GM21526 (cell line): ENCODE results near the gene H2AZ1.
"Not testable (repeated sequence)": the region's sequence is repeated elsewhere in the genome, so short reads cannot be mapped to it uniquely, and the experiment has no call there.

ENCODE experiments used
- ATAC-seq: cut with Tn5 transposase; IDR thresholded peaks from one replicate; pipeline ENCODE4 v1.9.1; 2021; ENCODE audit warnings: moderate library complexity; ENCODE audit not compliant: unreplicated experiment, low FRiP score

H2AZ1 gene

GRCh38 chr4:99949999-99950912, at the start of gene H2AZ1:
Gene H2AZ1, minus strand, starts transcription at chr4:99950275. Its CDS starts 105 bp downstream, at chr4:99950170.
- peak; percentile 66 for ATAC-seq

DNA sequence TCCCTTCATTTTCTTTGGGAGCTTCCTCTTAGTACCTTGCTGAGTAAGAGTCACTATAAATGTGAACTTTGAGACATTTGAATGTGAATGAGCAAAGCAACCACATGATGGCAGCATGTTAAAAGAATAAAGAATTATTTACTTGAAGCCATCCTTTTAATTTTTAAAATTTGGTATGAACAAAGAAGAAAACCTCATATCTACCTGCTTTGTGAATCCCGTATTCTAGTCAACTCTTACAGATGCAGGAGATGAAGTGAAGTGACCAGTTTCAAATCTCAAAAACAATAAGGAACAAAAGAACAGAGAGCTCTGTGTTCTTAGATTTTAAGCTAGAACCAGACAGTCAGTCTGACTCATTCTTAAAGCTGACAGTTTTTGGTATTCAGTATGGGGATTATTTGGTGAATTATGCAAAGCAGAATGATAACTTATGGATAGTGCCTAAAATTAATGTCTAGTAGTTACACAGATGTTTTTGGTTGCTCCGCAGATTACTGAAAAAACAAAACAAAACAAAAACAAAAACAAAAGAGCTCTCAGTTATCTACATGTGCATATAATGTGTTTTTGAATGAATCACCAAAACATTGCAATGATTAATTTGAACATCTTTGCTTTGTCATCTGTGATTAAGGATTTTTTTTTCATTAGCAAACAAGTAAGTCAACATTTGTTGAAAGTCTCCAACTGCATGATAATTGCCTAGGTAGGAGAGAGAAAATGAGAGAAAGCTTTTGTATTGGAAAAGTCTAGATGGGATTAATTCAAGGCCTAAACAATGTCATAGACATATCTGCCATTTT, 48.2 kb upstream of the H2AZ1 start:
- no peak for ATAC-seq

DNA sequence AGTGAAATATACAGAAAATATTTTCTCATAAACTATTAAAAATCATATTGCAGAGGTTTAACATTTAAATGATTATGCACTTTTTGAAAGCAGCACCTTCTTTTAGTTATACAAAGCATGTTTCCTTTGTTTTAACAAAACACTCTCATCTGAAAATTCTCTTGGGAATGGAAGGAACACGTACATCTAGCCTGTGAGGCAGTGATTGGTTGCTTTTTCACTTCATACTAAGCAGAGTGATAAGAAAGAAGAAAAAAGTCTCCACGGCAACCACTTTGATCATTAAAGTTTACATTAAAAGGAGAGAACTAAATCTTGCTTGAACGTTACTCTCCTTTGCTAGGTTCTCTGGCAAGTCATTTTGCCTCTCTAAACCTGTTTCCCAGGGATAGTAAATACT, 41.7 kb upstream of the H2AZ1 start:
- ATAC-seq: no peak

DNA sequence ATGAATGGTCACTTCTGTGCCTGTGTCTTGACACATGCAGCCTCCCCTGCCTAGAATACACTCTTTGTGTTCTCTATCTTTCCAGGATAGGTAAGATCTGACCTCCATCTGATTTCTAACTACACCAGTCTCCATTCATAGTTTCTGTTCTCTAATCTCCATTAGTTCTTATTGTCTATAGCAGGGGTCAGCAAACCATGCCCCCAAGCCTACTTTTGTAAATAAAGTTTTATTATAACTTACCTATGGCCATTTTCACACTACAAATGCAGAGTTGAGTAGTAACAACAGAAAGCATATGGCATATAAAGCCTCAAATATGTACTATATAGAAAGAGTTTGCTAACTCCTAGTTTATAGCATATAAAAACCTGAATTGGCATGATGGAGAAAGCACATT, 37.6 kb upstream of the H2AZ1 start:
- ATAC-seq: no peak

DNA sequence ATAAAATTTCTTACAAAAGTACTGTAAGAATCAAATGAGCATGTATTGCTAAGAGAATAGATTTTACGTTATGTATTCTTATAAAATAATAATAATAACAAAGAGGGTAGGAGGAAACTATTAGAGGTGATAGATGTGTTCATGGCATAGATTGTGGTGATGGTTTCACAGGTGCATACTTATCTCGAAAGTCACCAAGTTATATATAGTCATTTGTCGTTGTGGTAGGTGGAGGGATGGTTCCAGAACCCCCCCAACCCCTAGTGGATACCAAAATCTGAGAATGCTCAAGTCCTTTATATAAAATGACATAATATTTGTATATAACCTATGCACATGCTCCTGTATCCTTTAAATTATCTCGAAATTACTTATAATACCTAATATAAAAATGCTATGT, 36.7 kb upstream of the H2AZ1 start:
- peak; percentile 71 for ATAC-seq

GRCh38 chr4:99983289-99983943, 33.3 kb upstream of the H2AZ1 start:
- no peak for ATAC-seq

DNA sequence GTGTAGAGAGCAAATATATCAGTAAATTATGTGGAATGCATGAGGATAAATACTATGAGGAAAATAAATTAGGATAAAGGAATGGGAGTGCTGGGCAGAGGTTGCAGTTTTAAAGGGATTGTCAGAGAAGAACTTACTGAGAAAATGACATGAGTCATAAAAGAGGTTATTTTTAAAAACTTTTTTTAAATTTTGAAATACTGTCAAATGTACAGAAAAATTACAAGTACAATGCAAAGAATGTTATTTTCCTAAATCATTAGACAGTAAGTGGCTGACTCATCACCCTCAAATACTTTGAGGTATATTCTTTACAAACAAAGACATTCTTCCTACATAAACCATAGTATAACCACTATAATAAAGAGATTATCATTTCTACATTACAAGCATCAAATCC, 29.8 kb upstream of the H2AZ1 start:
- no peak for ATAC-seq

GRCh38 chr4:99971453-99972111, 21.5 kb upstream of the H2AZ1 start:
- ATAC-seq: no peak

- no peak for ATAC-seq
These were observed 18.3 kb upstream of the H2AZ1 start for GRCh38 chr4:99968330-99968729.

DNA sequence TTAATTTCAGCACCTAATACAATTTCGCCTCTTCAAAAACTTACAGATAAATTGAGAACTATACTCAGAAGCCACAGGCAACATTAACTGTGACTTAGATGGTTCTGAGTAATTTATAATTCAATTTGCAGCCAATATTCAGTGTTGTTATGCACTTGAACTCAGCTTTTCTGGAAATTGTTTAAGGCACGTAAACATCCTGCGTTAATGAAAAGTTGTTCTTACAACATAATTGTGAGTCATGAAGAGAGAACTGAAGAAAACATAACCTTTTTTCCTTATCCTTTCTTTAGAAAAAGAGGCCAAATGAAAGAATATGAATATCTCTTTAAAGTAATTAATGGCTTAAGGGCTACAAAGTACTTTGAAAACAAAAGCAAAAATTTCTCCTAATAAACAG, 16.6 kb upstream of the H2AZ1 start:
- no peak for ATAC-seq

GRCh38 chr4:99965674-99966350, 15.7 kb upstream of the H2AZ1 start:
- no peak for ATAC-seq

DNA sequence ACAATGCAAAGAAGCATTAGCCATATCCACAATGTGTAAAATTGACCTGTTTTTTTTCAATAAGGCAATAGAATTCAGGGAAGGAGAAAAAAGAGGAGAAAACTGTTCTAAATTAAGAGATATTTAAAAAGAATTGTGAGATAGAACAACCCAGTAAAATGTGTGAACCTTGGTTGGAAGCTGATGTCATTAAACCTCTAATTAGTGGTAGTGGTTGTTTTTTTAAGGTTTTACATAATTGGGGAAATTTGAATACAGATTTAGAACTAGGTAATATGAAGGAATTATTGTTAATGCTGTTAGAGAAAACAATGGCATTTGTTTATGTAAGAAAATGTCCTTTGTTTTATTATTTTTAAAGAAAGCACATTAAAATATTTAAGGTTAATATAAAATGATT, 15.1 kb upstream of the H2AZ1 start:
- ATAC-seq: no peak

GRCh38 chr4:99961711-99962110, 11.6 kb upstream of the H2AZ1 start:
- no peak for ATAC-seq

DNA sequence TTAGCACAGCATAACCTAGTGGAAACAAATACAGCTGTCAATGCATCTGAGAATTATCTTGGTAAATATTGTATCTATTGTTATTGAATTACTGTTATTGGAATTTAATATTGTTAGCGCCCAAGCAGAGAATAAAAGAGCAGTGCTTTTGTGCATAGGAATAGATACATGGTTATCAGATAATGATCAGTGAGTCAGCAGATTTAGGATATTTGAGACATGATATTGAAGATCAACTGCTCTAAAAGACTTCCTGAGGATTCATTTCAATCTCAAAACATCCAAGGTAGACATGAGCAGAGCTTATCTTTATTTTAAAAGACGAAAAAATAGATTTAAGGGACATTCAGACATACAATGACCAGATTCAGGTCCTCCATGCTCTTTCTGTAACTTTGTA, 10.6 kb upstream of the H2AZ1 start:
- no peak for ATAC-seq

- not testable (repeated sequence) for ATAC-seq
These were observed 8.1 kb upstream of the H2AZ1 start for GRCh38 chr4:99958207-99958606.

GRCh38 chr4:99950913-99951254, 809 bp upstream of the H2AZ1 start:
- ATAC-seq: no peak

- ATAC-seq: peak; percentile 28
These were observed 759 bp downstream of the H2AZ1 start for GRCh38 chr4:99949034-99949998.

- ATAC-seq: no peak
These were observed 2.5 kb downstream of the H2AZ1 start for GRCh38 chr4:99947608-99948007.

DNA sequence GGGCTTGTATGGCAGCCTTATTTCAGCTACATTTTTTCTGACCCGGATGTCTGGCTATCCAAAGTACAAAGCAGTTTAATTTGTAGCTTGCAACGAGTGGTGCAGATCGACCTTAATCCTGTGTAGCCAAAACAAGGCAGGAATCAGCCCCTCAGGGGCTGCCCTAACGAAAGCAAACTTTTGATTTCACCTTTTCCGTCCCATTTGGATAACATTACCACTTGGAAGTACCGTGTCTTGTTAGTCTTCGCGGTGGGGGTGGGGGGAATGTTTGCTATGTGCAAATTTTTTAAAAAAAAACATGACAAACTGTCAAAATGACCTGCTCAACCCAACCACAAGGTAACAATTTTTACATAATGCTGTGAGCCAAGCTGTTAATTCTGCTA, 2.9 kb downstream of the H2AZ1 start:
- no peak for ATAC-seq
